Body of pancreas (tissue), 4 donors: Measurements from ENCODE around the gene IGF2BP3. TPM values are rescaled to one million over a fixed set of nuclear protein-coding genes. Genes with fewer than 3 reads are reported as not detected.
A peak's percentile ranks its signal among the peaks of the same experiment; 100 is the strongest.

Source experiments
- ATAC-seq: fragments of 150-250 bp; one replicate; pipeline ENCODE4 v1.9.1; 2016
- DNase-seq, 4 donors: peaks; one replicate each; pipeline ENCODE4 v3.0.0-alpha.2; 2019
- H3K27ac ChIP-seq, 4 donors: fragments of 200-600 bp; sonication (generic); 1 replicate in 3 of 4; 2 replicates in 1 of 4; pipeline versions ENCODE4 v1.5.1 to v1.6.1; 2016 to 2019; ENCODE audit warnings: mild to moderate bottlenecking in 1 of 4, mixed read lengths in 1 of 4, moderate library complexity in 1 of 4
- H3K27me3 ChIP-seq, 2 donors: fragments of 200-600 bp; sonication (generic); one replicate each; pipeline ENCODE4 v1.6.0; 2016; ENCODE audit warnings: mild to moderate bottlenecking in 1 of 2
- H3K36me3 ChIP-seq, 2 donors: fragments of 200-600 bp; sonication (generic); replicated peaks in 1 of 2; 2 replicates each; pipeline ENCODE4 v1.5.1; 2016; ENCODE audit warnings: low read depth in 2 of 2; ENCODE audit not compliant: insufficient read depth in 1 of 2
- H3K4me1 ChIP-seq: fragments of 200-600 bp; sonication (generic); one replicate; pipeline ENCODE4 v1.6.0; 2016
- H3K4me3 ChIP-seq, 2 donors: fragments of 200-600 bp; sonication (generic); 1 replicate in 1 of 2; 2 replicates in 1 of 2; pipeline ENCODE4 v1.5.1; 2016 to 2019
- H3K9me3 ChIP-seq, 3 donors: fragments of 200-600 bp; sonication (generic); 1 replicate in 2 of 3; 2 replicates in 1 of 3; pipeline ENCODE4 v1.5.1; 2016
- POLR2A ChIP-seq, 3 donors: fragments of 450-650 bp; IDR thresholded peaks; one replicate each; pipeline ENCODE4 v1.6.1; 2016; ENCODE audit warnings: antibody characterized with exemption in 3 of 3, mild to moderate bottlenecking in 2 of 3
- WGBS, 2 donors: methylation state at CpG; one replicate each; pipeline ENCODE4 v1.1.5; 2017; 5-methylcytosine and 5-hydroxymethylcytosine counted together
- intact Hi-C: fragments of 100-400 bp; cut with DNase I; formaldehyde crosslinking; loops from one replicate; pipeline ENCODE4 v1.15.1; 2023
- total RNA-seq, 2 donors: library from RNA; depleted of rRNA; stranded (reverse); fragments of >200 nt; gene quantifications; one replicate each; pipeline ENCODE4 v1.1.0, GENCODE V29; 2016
- TF ChIP-seq, protein P1 (sequence below), 7 experiments: fragments of 450-650 bp in 4 of 7; fragments of 200-600 bp in 3 of 7; sonication (generic) in 3 of 7; IDR thresholded peaks; one replicate each; pipeline ENCODE4 v1.5.1; 2016 to 2019; ENCODE audit warnings: antibody characterized with exemption in 7 of 7

Gene IGF2BP3
- total RNA-seq, 2 donors from 2014 or later, result 0.33 to 1.3 TPM

DNA sequence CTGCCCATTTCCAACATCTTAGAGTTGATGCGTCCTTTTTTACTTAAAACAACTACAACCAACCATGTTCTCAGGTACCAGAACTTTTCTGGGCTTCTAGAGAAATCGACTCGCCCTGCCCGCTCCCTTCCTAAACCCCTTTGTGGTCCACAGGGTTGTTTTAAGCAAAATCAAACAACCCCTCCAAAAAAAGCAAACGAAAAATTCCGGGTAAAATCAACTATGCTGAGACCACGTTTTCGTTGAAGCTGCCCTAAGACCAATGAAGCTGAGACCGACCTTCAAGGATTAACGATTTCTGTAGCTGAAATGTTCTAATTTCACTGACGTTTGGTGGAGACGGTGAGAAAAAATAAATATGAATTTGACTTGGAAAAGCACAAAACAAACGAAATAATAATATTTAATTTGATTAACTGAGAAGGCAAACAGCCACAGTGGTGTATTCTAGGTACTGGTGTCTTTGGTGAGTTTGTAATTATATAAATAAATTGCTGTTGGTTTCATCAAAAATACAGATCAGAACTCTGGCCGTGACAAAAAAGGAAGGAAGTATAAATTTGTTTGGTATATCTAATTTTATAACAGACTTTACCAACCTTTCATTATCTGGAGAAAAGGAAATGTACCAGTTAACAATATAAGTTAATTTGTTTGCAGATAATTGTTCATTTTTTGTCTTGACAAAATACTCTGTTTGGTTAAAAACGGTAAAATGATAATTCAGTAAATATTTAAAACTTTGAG is 4.7 kb upstream of the IGF2BP3 start:
- H3K4me1 ChIP-seq, result peaks cover 23% of the 10 kb centered on the region
- DNase-seq (no peak), ATAC-seq (no peak)
- intact Hi-C loops, result no loop called here
- TF ChIP-seq, protein P1, sequence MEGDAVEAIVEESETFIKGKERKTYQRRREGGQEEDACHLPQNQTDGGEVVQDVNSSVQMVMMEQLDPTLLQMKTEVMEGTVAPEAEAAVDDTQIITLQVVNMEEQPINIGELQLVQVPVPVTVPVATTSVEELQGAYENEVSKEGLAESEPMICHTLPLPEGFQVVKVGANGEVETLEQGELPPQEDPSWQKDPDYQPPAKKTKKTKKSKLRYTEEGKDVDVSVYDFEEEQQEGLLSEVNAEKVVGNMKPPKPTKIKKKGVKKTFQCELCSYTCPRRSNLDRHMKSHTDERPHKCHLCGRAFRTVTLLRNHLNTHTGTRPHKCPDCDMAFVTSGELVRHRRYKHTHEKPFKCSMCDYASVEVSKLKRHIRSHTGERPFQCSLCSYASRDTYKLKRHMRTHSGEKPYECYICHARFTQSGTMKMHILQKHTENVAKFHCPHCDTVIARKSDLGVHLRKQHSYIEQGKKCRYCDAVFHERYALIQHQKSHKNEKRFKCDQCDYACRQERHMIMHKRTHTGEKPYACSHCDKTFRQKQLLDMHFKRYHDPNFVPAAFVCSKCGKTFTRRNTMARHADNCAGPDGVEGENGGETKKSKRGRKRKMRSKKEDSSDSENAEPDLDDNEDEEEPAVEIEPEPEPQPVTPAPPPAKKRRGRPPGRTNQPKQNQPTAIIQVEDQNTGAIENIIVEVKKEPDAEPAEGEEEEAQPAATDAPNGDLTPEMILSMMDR (IDR thresholded peaks at IDR 0.05), result no peak
- no peak for TF ChIP-seq POLR2A (IDR thresholded peaks at IDR 0.05)
- no peaks in the 10 kb centered on the region for H3K36me3 ChIP-seq
- peaks cover 9 to 68% of the 10 kb centered on the region in 2 donors for H3K27me3 ChIP-seq
- H3K4me3 ChIP-seq, result no peak overlapping the region
- H3K9me3 ChIP-seq, result peaks cover 0 to 4% (median 0%) of the 10 kb centered on the region in 3 donors
- WGBS, 2 donors, result 4 to 7% methylated on average over 15 of the region's 15 CpGs
- H3K27ac ChIP-seq, result no peak overlapping the region

GRCh38 chr7:23474094-23474828 is 4.0 kb upstream of the IGF2BP3 start:
- no peak for TF ChIP-seq POLR2A (IDR thresholded peaks at IDR 0.05)
- TF ChIP-seq, protein P1 (IDR thresholded peaks at IDR 0.05), result no peak
- WGBS, 2 donors, result 3 to 6% methylated on average over 15 to 66 of the region's 66 CpGs
- peaks cover 0 to 4% (median 0%) of the 10 kb centered on the region in 3 donors for H3K9me3 ChIP-seq
- no peak overlapping the region for H3K27ac ChIP-seq
- peaks cover 9 to 75% of the 10 kb centered on the region in 2 donors for H3K27me3 ChIP-seq
- H3K36me3 ChIP-seq, result no peaks in the 10 kb centered on the region
- DNase-seq (peak; percentile 21 to 54 (median 32)), ATAC-seq (peak; percentile 33)
- H3K4me1 ChIP-seq, result peaks cover 31% of the 10 kb centered on the region
- intact Hi-C loops, result no loop called here
- H3K4me3 ChIP-seq, result no peak overlapping the region

- H3K9me3 ChIP-seq, result peaks cover 0 to 4% (median 0%) of the 10 kb centered on the region in 3 donors
- peaks cover 9 to 80% of the 10 kb centered on the region in 2 donors for H3K27me3 ChIP-seq
- ATAC-seq (no peak), DNase-seq (no peak)
- H3K27ac ChIP-seq, result no peak overlapping the region
- WGBS, 2 donors, result 2 to 7% methylated on average over 4 to 23 of the region's 23 CpGs
- H3K36me3 ChIP-seq, result no peaks in the 10 kb centered on the region
- TF ChIP-seq, protein P1 (IDR thresholded peaks at IDR 0.05), result no peak
- H3K4me1 ChIP-seq, result peaks cover 36% of the 10 kb centered on the region
- no peak overlapping the region for H3K4me3 ChIP-seq
- intact Hi-C loops, result no loop called here
These were observed 3.5 kb upstream of the IGF2BP3 start for GRCh38 chr7:23473844-23474093.

- 10 to 19% methylated on average over 11 to 12 of the region's 16 CpGs for WGBS, 2 donors
- no peak for ATAC-seq
- Histone ChIP-seq H3K9me3 (peaks cover 0 to 4% (median 0%) of the 10 kb centered on the region in 3 donors), H3K36me3 (no peaks in the 10 kb centered on the region), H3K27me3 (peaks cover 8 to 86% of the 10 kb centered on the region in 2 donors), H3K4me1 (peaks cover 41% of the 10 kb centered on the region), H3K27ac (no peak overlapping the region), H3K4me3 (no peak overlapping the region)
- intact Hi-C loops, result no loop called here
- DNase-seq, result no peak
- TF ChIP-seq POLR2A (IDR thresholded peaks at IDR 0.05), result no peak
- TF ChIP-seq, protein P1 (IDR thresholded peaks at IDR 0.05), result no peak
These were observed 2.9 kb upstream of the IGF2BP3 start for GRCh38 chr7:23472956-23473843.
